H9 (cell line): ENCODE data around the gene ZMPSTE24. TPM values are rescaled to one million over a fixed set of nuclear protein-coding genes. Genes with fewer than 3 reads are reported as not detected.

Experiments used
- DNase-seq: peaks from one replicate; pipeline ENCODE4 v3.0.0-alpha.2; 2017
- H2AFZ ChIP-seq: one replicate; pipeline ENCODE4 v1.6.1; 2013; ENCODE audit warnings: mild to moderate bottlenecking, low read length, control low read depth, moderate library complexity
- H2AK5ac ChIP-seq: 2 replicates; pipeline ENCODE4 v1.6.1; 2013; ENCODE audit warnings: low read length, control low read depth, mixed read lengths; ENCODE audit not compliant: insufficient read length
- H2BK120ac ChIP-seq: one replicate; pipeline ENCODE4 v1.6.1; 2013; ENCODE audit warnings: low read depth, mild to moderate bottlenecking, low read length, control low read depth, inconsistent platforms; ENCODE audit not compliant: poor library complexity, severe bottlenecking
- H2BK12ac ChIP-seq: 2 replicates; pipeline ENCODE4 v1.6.1; 2013; ENCODE audit warnings: low read length, control low read depth, mixed read lengths, low read depth; ENCODE audit not compliant: insufficient read length
- H2BK15ac ChIP-seq: 2 replicates; pipeline ENCODE4 v1.6.1; 2013; ENCODE audit warnings: low read depth, low read length, control low read depth
- H2BK20ac ChIP-seq: one replicate; pipeline ENCODE4 v1.6.1; 2013; ENCODE audit warnings: low read depth, mild to moderate bottlenecking, low read length, control low read depth, inconsistent platforms; ENCODE audit not compliant: poor library complexity, severe bottlenecking
- H2BK5ac ChIP-seq: 2 replicates; pipeline ENCODE4 v1.6.1; 2013; ENCODE audit warnings: low read length, control low read depth, mixed read lengths; ENCODE audit not compliant: insufficient read length
- H3K14ac ChIP-seq: 2 replicates; pipeline ENCODE4 v1.6.1; 2013; ENCODE audit warnings: low read length, control low read depth; ENCODE audit not compliant: insufficient read depth
- H3K18ac ChIP-seq: 2 replicates; pipeline ENCODE4 v1.6.1; 2013; ENCODE audit warnings: low read depth, mild to moderate bottlenecking, mixed read lengths, low read length, control low read depth; ENCODE audit not compliant: insufficient read length
- H3K23ac ChIP-seq: 2 replicates; pipeline ENCODE4 v1.6.1; 2013; ENCODE audit warnings: low read length, control low read depth, mixed read lengths, low read depth; ENCODE audit not compliant: insufficient read length
- H3K23me2 ChIP-seq: 2 replicates; pipeline ENCODE4 v1.6.1; 2013; ENCODE audit warnings: low read depth, mild to moderate bottlenecking, mixed read lengths, low read length, control low read depth; ENCODE audit not compliant: insufficient read length, poor library complexity, severe bottlenecking
- H3K27ac ChIP-seq: 2 replicates; pipeline ENCODE4 v1.5.1; 2013; ENCODE audit warnings: low read length, control low read depth, mixed read lengths, low read depth; ENCODE audit not compliant: insufficient read length
- H3K27me3 ChIP-seq: 2 replicates; pipeline ENCODE4 v1.6.1; 2013; ENCODE audit warnings: low read length, control low read depth, inconsistent platforms; ENCODE audit not compliant: insufficient read depth
- H3K4ac ChIP-seq: 2 replicates; pipeline ENCODE4 v1.6.1; 2013; ENCODE audit warnings: low read depth, mild to moderate bottlenecking, control low read depth, inconsistent platforms, low read length, moderate library complexity
- H3K4me1 ChIP-seq: 2 replicates; pipeline ENCODE4 v1.6.1; 2013; ENCODE audit warnings: low read length, control low read depth, inconsistent platforms; ENCODE audit not compliant: insufficient read depth
- H3K4me2 ChIP-seq: 2 replicates; pipeline ENCODE4 v1.6.1; 2013; ENCODE audit warnings: low read length, control low read depth, mixed read lengths; ENCODE audit not compliant: insufficient read length, insufficient read depth
- H3K56ac ChIP-seq: 2 replicates; pipeline ENCODE4 v1.6.1; 2013; ENCODE audit warnings: low read depth, mild to moderate bottlenecking, mixed read lengths, low read length, control low read depth; ENCODE audit not compliant: insufficient read length
- H3K79me1 ChIP-seq: 2 replicates; pipeline ENCODE4 v1.6.1; 2013; ENCODE audit warnings: low read depth, mild to moderate bottlenecking, moderate library complexity, low read length, control low read depth, inconsistent platforms; ENCODE audit not compliant: insufficient read depth, poor library complexity, severe bottlenecking
- H3K79me2 ChIP-seq: 2 replicates; pipeline ENCODE4 v1.6.1; 2013; ENCODE audit warnings: low read length, control low read depth, inconsistent platforms; ENCODE audit not compliant: insufficient read depth
- H3K9ac ChIP-seq: 2 replicates; pipeline ENCODE4 v1.6.1; 2013; ENCODE audit warnings: low read length, control low read depth, mixed read lengths; ENCODE audit not compliant: insufficient read length; ENCODE audit errors: extremely low read depth
- H3K9me3 ChIP-seq: one replicate; pipeline ENCODE4 v1.6.1; 2013; ENCODE audit warnings: low read depth, low read length, inconsistent platforms; ENCODE audit not compliant: control insufficient read depth
- H3T11ph ChIP-seq: one replicate; pipeline ENCODE4 v1.6.1; 2013; ENCODE audit warnings: mild to moderate bottlenecking, low read length, control low read depth, inconsistent platforms
- H4K20me1 ChIP-seq: one replicate; pipeline ENCODE4 v1.6.1; 2013; ENCODE audit not compliant: control insufficient read depth, insufficient read length, insufficient read depth
- H4K5ac ChIP-seq: 2 replicates; pipeline ENCODE4 v1.6.1; 2013; ENCODE audit warnings: low read depth, mild to moderate bottlenecking, mixed read lengths, low read length, control low read depth; ENCODE audit not compliant: insufficient read length
- H4K8ac ChIP-seq: replicated peaks from 2 replicates; pipeline ENCODE4 v1.6.1; 2013; ENCODE audit warnings: low read length, control low read depth, mixed read lengths, low read depth; ENCODE audit not compliant: insufficient read length
- H4K91ac ChIP-seq: 2 replicates; pipeline ENCODE4 v1.6.1; 2013; ENCODE audit warnings: low read depth, mild to moderate bottlenecking, moderate library complexity, mixed read lengths, low read length, control low read depth; ENCODE audit not compliant: insufficient read length
- H3K27ac Mint-ChIP-seq, 3 experiments: 2 replicates in 2 of 3; 3 replicates in 1 of 3; pipeline ENCODE4 v1.8.0; 2020 to 2021; ENCODE audit warnings: mixed read lengths in 3 of 3, mild to moderate bottlenecking in 1 of 3, moderate library complexity in 1 of 3
- H3K27me3 Mint-ChIP-seq: 2 replicates; pipeline ENCODE4 v1.8.0; 2021; ENCODE audit warnings: low read depth, mild to moderate bottlenecking, moderate library complexity, mixed read lengths
- H3K36me3 Mint-ChIP-seq, 3 experiments: 2 replicates in 2 of 3; 3 replicates in 1 of 3; pipeline ENCODE4 v1.8.0; 2020 to 2021; ENCODE audit warnings: low read depth in 3 of 3, mixed read lengths in 3 of 3; ENCODE audit not compliant: insufficient read depth in 1 of 3
- H3K4me1 Mint-ChIP-seq, 2 experiments: 2 replicates each; pipeline ENCODE4 v1.8.0; 2020; ENCODE audit warnings: mixed read lengths in 2 of 2
- H3K4me3 Mint-ChIP-seq, 2 experiments: 2 replicates in 1 of 2; 3 replicates in 1 of 2; pipeline ENCODE4 v1.8.0; 2020 to 2021; ENCODE audit warnings: mild to moderate bottlenecking in 2 of 2, mixed read lengths in 2 of 2, moderate library complexity in 1 of 2
- H3K9me3 Mint-ChIP-seq, 2 experiments: 2 replicates in 1 of 2; 3 replicates in 1 of 2; pipeline ENCODE4 v1.8.0; 2020; ENCODE audit warnings: mild to moderate bottlenecking in 2 of 2, mixed read lengths in 2 of 2, moderate library complexity in 1 of 2
- WGBS: extraction: QIAGEN DNeasy Blood & Tissue Kit; methylation state at CpG from one replicate; pipeline ENCODE4 v1.1.7; 2013; ENCODE audit warnings: missing lambda C conversion rate, low lambda C conversion rate, mixed read lengths; ENCODE audit not compliant: insufficient read length; ENCODE audit errors: extremely low coverage; 5-methylcytosine and 5-hydroxymethylcytosine counted together
- total RNA-seq: library from RNA; stranded (reverse); gene quantifications from 2 replicates; pipeline ENCODE4 v1.2.1, GENCODE V29; 2021
- TF ChIP-seq, protein P1 (sequence below): fragments of 200-600 bp; sonication (generic); conservative IDR thresholded peaks from 3 replicates; pipeline ENCODE4 v1.8.0; 2021; ENCODE audit warnings: antibody characterized with exemption, mild to moderate bottlenecking

ZMPSTE24 gene
- total RNA-seq, 1 experiment from 2014 or later: 47.6 TPM

DNA sequence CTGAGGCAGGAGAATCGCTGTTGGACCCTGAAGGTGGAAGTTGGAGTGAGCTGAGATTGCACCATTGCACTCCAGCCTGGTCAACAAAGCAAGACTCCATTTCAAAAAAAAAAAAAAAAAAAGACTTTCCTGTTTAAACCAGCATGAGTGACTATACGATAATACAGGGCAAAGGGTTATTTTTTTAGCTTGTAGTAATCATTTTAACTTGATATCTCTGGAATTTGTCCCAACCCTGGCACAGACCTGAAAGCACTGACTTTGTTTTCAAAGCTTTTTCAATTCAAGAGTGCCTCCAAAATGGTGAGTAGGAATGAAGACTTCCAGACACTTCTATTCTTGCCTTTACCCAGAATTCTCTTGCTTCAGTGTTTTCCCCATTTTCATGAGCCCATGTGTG is 14.7 kb upstream of the ZMPSTE24 start:
- Histone ChIP-seq H3K4me1 (no peaks in the 10 kb centered on the region), H3K14ac (no peak overlapping the region), H3K27me3 (peaks cover 2% of the 10 kb centered on the region; the same call in 1 of the 2 replicates), H4K91ac (no peak overlapping the region), H3K27ac (no peak overlapping the region), H3K23ac (no peak overlapping the region), H3K4ac (no peak overlapping the region), H3K4me2 (no peak overlapping the region), H3K18ac (no peak overlapping the region), H3K79me2 (no peaks in the 10 kb centered on the region), H2AFZ (no peak overlapping the region), H3K56ac (no peak overlapping the region), H3K79me1 (no peaks in the 10 kb centered on the region), H3K9me3 (no peaks in the 10 kb centered on the region), H2BK12ac (no peak overlapping the region), H2BK15ac (no peak overlapping the region), H4K8ac (no peak overlapping the region), H2BK20ac (no peak overlapping the region), H3K9ac (no peak overlapping the region), H2BK120ac (no peak overlapping the region), H4K20me1 (no peaks in the 10 kb centered on the region), H2BK5ac (no peak overlapping the region), H3T11ph (no peak overlapping the region), H4K5ac (no peak overlapping the region), H3K23me2 (no peaks in the 10 kb centered on the region), H2AK5ac (no peak overlapping the region)
- no CpG with 5 or more reads among the region's 2 CpGs for WGBS
- peaks cover 0 to 7% (median 2%) of the 10 kb centered on the region in 3 experiments; a peak in 4 of 7 replicates for H3K36me3 Mint-ChIP-seq
- H3K4me3 Mint-ChIP-seq: no peak overlapping the region
- H3K27me3 Mint-ChIP-seq: no peaks in the 10 kb centered on the region; the same call in 1 of the 2 replicates
- peak overlapping the region in 1 of 3 experiments; percentile 31; a peak in 1 of 7 replicates for H3K27ac Mint-ChIP-seq
- H3K9me3 Mint-ChIP-seq: no peaks in the 10 kb centered on the region
- DNase-seq: no peak
- H3K4me1 Mint-ChIP-seq: no peaks in the 10 kb centered on the region
- TF ChIP-seq, protein P1, sequence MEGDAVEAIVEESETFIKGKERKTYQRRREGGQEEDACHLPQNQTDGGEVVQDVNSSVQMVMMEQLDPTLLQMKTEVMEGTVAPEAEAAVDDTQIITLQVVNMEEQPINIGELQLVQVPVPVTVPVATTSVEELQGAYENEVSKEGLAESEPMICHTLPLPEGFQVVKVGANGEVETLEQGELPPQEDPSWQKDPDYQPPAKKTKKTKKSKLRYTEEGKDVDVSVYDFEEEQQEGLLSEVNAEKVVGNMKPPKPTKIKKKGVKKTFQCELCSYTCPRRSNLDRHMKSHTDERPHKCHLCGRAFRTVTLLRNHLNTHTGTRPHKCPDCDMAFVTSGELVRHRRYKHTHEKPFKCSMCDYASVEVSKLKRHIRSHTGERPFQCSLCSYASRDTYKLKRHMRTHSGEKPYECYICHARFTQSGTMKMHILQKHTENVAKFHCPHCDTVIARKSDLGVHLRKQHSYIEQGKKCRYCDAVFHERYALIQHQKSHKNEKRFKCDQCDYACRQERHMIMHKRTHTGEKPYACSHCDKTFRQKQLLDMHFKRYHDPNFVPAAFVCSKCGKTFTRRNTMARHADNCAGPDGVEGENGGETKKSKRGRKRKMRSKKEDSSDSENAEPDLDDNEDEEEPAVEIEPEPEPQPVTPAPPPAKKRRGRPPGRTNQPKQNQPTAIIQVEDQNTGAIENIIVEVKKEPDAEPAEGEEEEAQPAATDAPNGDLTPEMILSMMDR: no peak
